Neural cell (in vitro differentiated cells): Measurements from ENCODE around the gene CRB2. TPM values are rescaled to one million over a fixed set of nuclear protein-coding genes. Genes with fewer than 3 reads are reported as not detected.

Experiments used
- H2AFZ ChIP-seq: fragments of 200-600, 300-800 bp; sonication (generic), shearing (Covaris generic); 2 replicates; pipeline ENCODE4 v1.6.0; 2014; ENCODE audit warnings: low read depth, mild to moderate bottlenecking, antibody characterized with exemption, low read length, moderate library complexity
- H3F3A ChIP-seq: fragments of 200-600 bp; shearing (Covaris generic); 2 replicates; pipeline ENCODE4 v1.6.1; 2016; ENCODE audit warnings: mild to moderate bottlenecking, moderate library complexity, mixed read lengths, antibody characterized with exemption, low read length; ENCODE audit not compliant: insufficient read depth, poor library complexity, severe bottlenecking
- H3K27ac ChIP-seq: fragments of 200-600, 300-800 bp; sonication (generic), shearing (Covaris generic); 2 replicates; pipeline ENCODE4 v1.5.1; 2014; ENCODE audit warnings: mild to moderate bottlenecking, low read length, moderate library complexity
- H3K27me3 ChIP-seq: fragments of 300-800, 200-600 bp; sonication (generic), shearing (Covaris generic); 2 replicates; pipeline ENCODE4 v1.6.0; 2014; ENCODE audit warnings: mild to moderate bottlenecking, low read depth, low read length, moderate library complexity; ENCODE audit not compliant: insufficient read depth
- H3K36me3 ChIP-seq: fragments of 300-800, 200-600 bp; sonication (generic), shearing (Covaris generic); 2 replicates; pipeline ENCODE4 v1.5.1; 2014; ENCODE audit warnings: mild to moderate bottlenecking, antibody characterized with exemption, low read length, moderate library complexity; ENCODE audit not compliant: insufficient read depth
- H3K4me2 ChIP-seq: fragments of 300-800, 200-600 bp; sonication (generic), shearing (Covaris generic); 2 replicates; pipeline ENCODE4 v1.6.0; 2014; ENCODE audit warnings: mild to moderate bottlenecking, low read length
- H3K4me3 ChIP-seq: fragments of 300-800, 200-600 bp; sonication (generic), shearing (Covaris generic); 2 replicates; pipeline ENCODE4 v1.5.1; 2014; ENCODE audit warnings: mild to moderate bottlenecking, low read length, moderate library complexity
- H3K79me2 ChIP-seq: fragments of 200-600 bp; shearing (Covaris generic); replicated peaks from 2 replicates; pipeline ENCODE4 v1.6.0; 2014; ENCODE audit warnings: mild to moderate bottlenecking, low read length, moderate library complexity; ENCODE audit not compliant: insufficient read depth
- H3K9ac ChIP-seq: fragments of 300-800, 200-600 bp; sonication (generic), shearing (Covaris generic); 2 replicates; pipeline ENCODE4 v1.6.1; 2016; ENCODE audit warnings: mild to moderate bottlenecking, low read length, mixed read lengths
- H3K9me2 ChIP-seq: fragments of 200-600 bp; shearing (Covaris generic); 2 replicates; pipeline ENCODE4 v1.6.1; 2016; ENCODE audit warnings: mild to moderate bottlenecking, low read length, mixed read lengths; ENCODE audit not compliant: insufficient read depth
- H3K9me3 ChIP-seq: fragments of 200-600, 300-800 bp; sonication (generic), shearing (Covaris generic); 2 replicates; pipeline ENCODE4 v1.6.1; 2016; ENCODE audit warnings: mild to moderate bottlenecking, mixed run types, low read length, moderate library complexity, mixed read lengths
- H4K20me1 ChIP-seq: fragments of 200-600 bp; shearing (Covaris generic); 2 replicates; pipeline ENCODE4 v1.6.1; 2016; ENCODE audit warnings: mild to moderate bottlenecking, mixed run types; ENCODE audit not compliant: insufficient read depth
- EP300 ChIP-seq: fragments of 450-650 bp; conservative IDR thresholded peaks from 2 replicates; pipeline ENCODE4 v1.6.1; 2014; ENCODE audit warnings: antibody characterized with exemption, mild to moderate bottlenecking, moderate library complexity; ENCODE audit not compliant: poor library complexity, severe bottlenecking
- EZH2 ChIP-seq: fragments of 200-600, 300-800 bp; shearing (Covaris generic), sonication (generic); IDR thresholded peaks from 2 replicates; pipeline ENCODE4 v1.6.1; 2014; ENCODE audit warnings: antibody characterized with exemption, low read length, borderline replicate concordance, mild to moderate bottlenecking; ENCODE audit not compliant: insufficient read depth, poor library complexity, severe bottlenecking
- MXI1 ChIP-seq: fragments of 450-650 bp; conservative IDR thresholded peaks from 2 replicates; pipeline ENCODE4 v1.6.1; 2014; ENCODE audit warnings: antibody characterized with exemption, mild to moderate bottlenecking; ENCODE audit not compliant: poor library complexity, severe bottlenecking
- POLR2AphosphoS5 ChIP-seq: IDR thresholded peaks from 2 replicates; pipeline ENCODE4 v1.6.1; 2012
- RAD21 ChIP-seq: fragments of 450-650 bp; conservative IDR thresholded peaks from 2 replicates; pipeline ENCODE4 v1.6.1; 2014; ENCODE audit warnings: antibody characterized with exemption, mild to moderate bottlenecking, moderate library complexity
- REST ChIP-seq: IDR thresholded peaks from 2 replicates; pipeline ENCODE4 v1.6.1; 2012; ENCODE audit warnings: borderline replicate concordance
- SMC3 ChIP-seq: fragments of 450-650 bp; conservative IDR thresholded peaks from 2 replicates; pipeline ENCODE4 v1.6.1; 2014; ENCODE audit warnings: antibody characterized with exemption, mild to moderate bottlenecking, moderate library complexity; ENCODE audit not compliant: poor library complexity
- TAF1 ChIP-seq: IDR thresholded peaks from 2 replicates; pipeline ENCODE4 v1.6.1; 2012; ENCODE audit warnings: low read depth
- polyA plus RNA-seq: library from polyadenylated mRNA; depleted of rRNA; stranded (reverse); fragments of >200 nt; gene quantifications from 2 replicates; pipeline ENCODE4 v1.2.3, GENCODE V29; 2014
- TF ChIP-seq, protein P1 (sequence below): fragments of 450-650 bp; IDR thresholded peaks from 2 replicates; pipeline ENCODE4 v1.5.1; 2014; ENCODE audit warnings: antibody characterized with exemption, mild to moderate bottlenecking, moderate library complexity; ENCODE audit not compliant: poor library complexity, severe bottlenecking

Gene CRB2
- polyA plus RNA-seq, 1 donor from 2014 or later, result 0.32 TPM

DNA sequence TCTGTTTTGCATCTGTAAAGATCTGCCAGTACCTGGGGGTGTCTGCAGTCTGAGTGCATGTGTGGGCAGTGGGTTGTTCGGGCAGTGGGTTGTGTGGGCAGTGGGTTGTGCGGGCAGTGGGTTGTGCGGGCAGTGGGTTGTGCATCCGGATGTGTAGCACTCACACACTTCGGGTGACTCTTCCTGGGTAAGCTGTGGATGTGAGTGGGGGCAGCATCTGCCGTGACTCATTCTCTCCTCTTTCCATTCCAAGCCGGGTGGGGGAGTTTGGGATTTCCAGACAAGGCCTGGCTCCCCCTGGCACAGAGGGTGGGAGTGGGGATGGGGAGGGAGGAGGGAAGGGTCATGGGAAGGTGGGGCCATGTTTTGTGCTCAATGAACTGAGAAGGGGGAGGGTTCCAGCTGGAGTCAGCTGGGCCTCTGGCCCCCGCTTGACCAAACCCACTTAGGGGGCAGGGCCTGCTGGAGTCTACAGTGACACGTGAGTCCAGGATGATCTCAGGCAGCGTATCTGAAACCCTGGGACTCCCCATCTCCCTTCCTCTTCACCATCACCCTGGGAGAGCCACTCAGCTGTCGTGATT is 8.3 kb downstream of the CRB2 start:
- Histone ChIP-seq H3F3A (no peaks in the 10 kb centered on the region), H3K4me3 (no peak overlapping the region), H2AFZ (no peak overlapping the region), H3K9me2 (no peaks in the 10 kb centered on the region), H3K9ac (no peak overlapping the region), H3K27me3 (no peaks in the 10 kb centered on the region), H3K27ac (no peak overlapping the region), H3K36me3 (no peaks in the 10 kb centered on the region), H3K4me2 (no peak overlapping the region), H3K79me2 (peaks cover 33% of the 10 kb centered on the region), H3K9me3 (no peaks in the 10 kb centered on the region), H4K20me1 (no peaks in the 10 kb centered on the region)
- TF ChIP-seq REST (no peak), SMC3 (no peak), EP300 (no peak), POLR2AphosphoS5 (no peak), TAF1 (no peak), EZH2 (no peak), MXI1 (no peak)

GRCh38 chr9:123365287-123365880 is 9.4 kb downstream of the CRB2 start:
- Histone ChIP-seq H4K20me1 (no peaks in the 10 kb centered on the region), H3K9ac (no peak overlapping the region), H3K27ac (no peak overlapping the region), H3K27me3 (no peaks in the 10 kb centered on the region), H2AFZ (no peak overlapping the region), H3K4me3 (no peak overlapping the region), H3K4me2 (no peak overlapping the region), H3K36me3 (no peaks in the 10 kb centered on the region), H3F3A (no peaks in the 10 kb centered on the region), H3K9me3 (no peaks in the 10 kb centered on the region), H3K79me2 (peaks cover 23% of the 10 kb centered on the region), H3K9me2 (no peaks in the 10 kb centered on the region)
- TF ChIP-seq POLR2AphosphoS5 (no peak), MXI1 (no peak), RAD21 (no peak), EZH2 (no peak), REST (no peak), SMC3 (no peak), TAF1 (no peak), EP300 (no peak)
- TF ChIP-seq, protein P1, sequence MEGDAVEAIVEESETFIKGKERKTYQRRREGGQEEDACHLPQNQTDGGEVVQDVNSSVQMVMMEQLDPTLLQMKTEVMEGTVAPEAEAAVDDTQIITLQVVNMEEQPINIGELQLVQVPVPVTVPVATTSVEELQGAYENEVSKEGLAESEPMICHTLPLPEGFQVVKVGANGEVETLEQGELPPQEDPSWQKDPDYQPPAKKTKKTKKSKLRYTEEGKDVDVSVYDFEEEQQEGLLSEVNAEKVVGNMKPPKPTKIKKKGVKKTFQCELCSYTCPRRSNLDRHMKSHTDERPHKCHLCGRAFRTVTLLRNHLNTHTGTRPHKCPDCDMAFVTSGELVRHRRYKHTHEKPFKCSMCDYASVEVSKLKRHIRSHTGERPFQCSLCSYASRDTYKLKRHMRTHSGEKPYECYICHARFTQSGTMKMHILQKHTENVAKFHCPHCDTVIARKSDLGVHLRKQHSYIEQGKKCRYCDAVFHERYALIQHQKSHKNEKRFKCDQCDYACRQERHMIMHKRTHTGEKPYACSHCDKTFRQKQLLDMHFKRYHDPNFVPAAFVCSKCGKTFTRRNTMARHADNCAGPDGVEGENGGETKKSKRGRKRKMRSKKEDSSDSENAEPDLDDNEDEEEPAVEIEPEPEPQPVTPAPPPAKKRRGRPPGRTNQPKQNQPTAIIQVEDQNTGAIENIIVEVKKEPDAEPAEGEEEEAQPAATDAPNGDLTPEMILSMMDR, result no peak
